PC-3 (cell line): ENCODE results near the gene CRB3. TPM values are rescaled to one million over a fixed set of nuclear protein-coding genes. Genes with fewer than 3 reads are reported as not detected.

Experiments used
- ATAC-seq: fragments of 200-7000 bp; cut with Tn5 transposase; 2 replicates; pipeline ENCODE4 v1.9.1; 2020; ENCODE audit warnings: mild to moderate bottlenecking, moderate library complexity
- BruUV-seq: library from RNA; stranded (reverse); fragments of 400-500 nt; replicated peaks from 2 replicates; lab custom pipeline; 2021; lab: Mats Ljungman, UMichigan
- CTCF ChIA-PET: fragments of 300-600 bp; sonication (Branson Sonifier 250); formaldehyde crosslinking; loops from one replicate; lab custom pipeline; 2022; ENCODE audit warnings: antibody characterized with exemption; lab: Charles Lee
- POLR2A ChIA-PET: fragments of 300-600 bp; sonication (Branson Sonifier 250); formaldehyde crosslinking; loops from one replicate; lab custom pipeline; 2022; ENCODE audit warnings: antibody characterized with exemption; ENCODE audit not compliant: unreplicated experiment; lab: Charles Lee
- DNase-seq: peaks from one replicate; pipeline ENCODE4 v3.0.0-alpha.2; 2015
- H2AFZ ChIP-seq: fragments of 300-600 bp; sonication (generic); 2 replicates; pipeline ENCODE4 v1.6.0; 2016; ENCODE audit warnings: antibody characterized with exemption, low read length
- H3F3A ChIP-seq: fragments of 300-600 bp; sonication (generic); one replicate; pipeline ENCODE4 v1.6.0; 2017; ENCODE audit warnings: antibody characterized with exemption, low read length, control low read depth, mild to moderate bottlenecking; ENCODE audit not compliant: unreplicated experiment
- H3K27ac ChIP-seq: fragments of 300-600 bp; sonication (generic); 2 replicates; pipeline ENCODE4 v1.5.1; 2016; ENCODE audit warnings: mild to moderate bottlenecking, low read length
- H3K27me3 ChIP-seq: fragments of 300-600 bp; sonication (generic); 2 replicates; pipeline ENCODE4 v1.6.1; 2016; ENCODE audit warnings: low read length, mixed read lengths
- H3K36me3 ChIP-seq: fragments of 300-600 bp; sonication (generic); 2 replicates; pipeline ENCODE4 v1.6.1; 2016; ENCODE audit warnings: low read depth, mixed run types, low read length, mixed read lengths
- H3K4me1 ChIP-seq: fragments of 300-600 bp; sonication (generic); 2 replicates; pipeline ENCODE4 v1.5.1; 2016; ENCODE audit warnings: low read length; ENCODE audit not compliant: insufficient read depth
- H3K4me2 ChIP-seq: fragments of 300-600 bp; sonication (generic); 2 replicates; pipeline ENCODE4 v1.6.0; 2016; ENCODE audit warnings: low read length
- H3K4me3 ChIP-seq: fragments of 300-600 bp; sonication (generic); 2 replicates; pipeline ENCODE4 v1.5.1; 2016; ENCODE audit warnings: mild to moderate bottlenecking, low read length, mixed read lengths
- H3K79me2 ChIP-seq: fragments of 300-600 bp; sonication (generic); 2 replicates; pipeline ENCODE4 v1.6.1; 2017; ENCODE audit warnings: low read length, mixed read lengths
- H3K9ac ChIP-seq: fragments of 300-600 bp; sonication (generic); 2 replicates; pipeline ENCODE4 v1.6.0; 2016; ENCODE audit warnings: mild to moderate bottlenecking, low read length
- H3K9me2 ChIP-seq: fragments of 300-600 bp; sonication (generic); replicated peaks from 2 replicates; pipeline ENCODE4 v1.6.1; 2016; ENCODE audit warnings: mixed run types, low read length, mixed read lengths
- H3K9me3 ChIP-seq: fragments of 300-600 bp; sonication (generic); 2 replicates; pipeline ENCODE4 v1.6.1; 2016; ENCODE audit warnings: low read length, mixed read lengths
- H4K20me1 ChIP-seq: fragments of 300-600 bp; sonication (generic); 2 replicates; pipeline ENCODE4 v1.6.1; 2016; ENCODE audit warnings: low read length, mixed read lengths
- EZH2 ChIP-seq: fragments of 300-600 bp; sonication (generic); IDR thresholded peaks from one replicate; pipeline ENCODE4 v1.6.1; 2017; ENCODE audit warnings: antibody characterized with exemption, mild to moderate bottlenecking, low read length; ENCODE audit not compliant: unreplicated experiment
- EZH2phosphoT487 ChIP-seq: fragments of 300-600 bp; sonication (generic); IDR thresholded peaks from 2 replicates; pipeline ENCODE4 v1.6.1; 2018; ENCODE audit warnings: mild to moderate bottlenecking, antibody characterized with exemption, low read length, borderline replicate concordance
- intact Hi-C: fragments of 100-400 bp; cut with micrococcal nuclease; formaldehyde crosslinking; loops from 2 replicates; pipeline ENCODE4 v1.9.0; 2023
- total RNA-seq: library from RNA; depleted of rRNA; stranded (reverse); fragments of >200 nt; gene quantifications from 2 replicates; pipeline ENCODE4 v1.2.3, GENCODE V29; 2014
- TF ChIP-seq, protein P1 (sequence below): fragments of 300-600 bp; sonication (generic); conservative IDR thresholded peaks from 2 replicates; pipeline ENCODE4 v1.5.1; 2017; ENCODE audit warnings: antibody characterized with exemption, low read depth, mild to moderate bottlenecking, low read length

Gene CRB3
- total RNA-seq, 1 experiment from 2014 or later, result 71.3 TPM

DNA sequence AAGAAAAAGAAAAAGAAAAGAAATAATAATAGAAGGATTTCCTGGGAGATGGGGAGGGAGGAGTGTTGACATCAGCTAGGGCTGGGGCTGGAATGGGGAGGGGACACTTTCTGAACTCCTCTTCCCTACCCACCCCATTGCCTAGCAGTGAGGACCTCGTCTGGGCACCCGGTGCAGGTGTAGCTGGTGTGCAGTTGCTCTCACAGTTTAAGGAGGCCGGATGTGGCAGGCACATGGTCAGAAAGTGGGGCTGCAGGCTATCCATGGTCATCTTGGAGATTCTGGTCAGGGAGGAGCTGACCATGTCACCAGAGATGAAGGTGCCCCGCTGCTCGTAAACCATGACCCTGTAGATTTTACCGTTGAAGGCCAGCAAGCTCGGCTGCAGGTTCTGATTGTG, 46.5 kb downstream of the CRB3 start:
- POLR2A ChIA-PET, result no interaction called here
- no peak overlapping the region for H3K9ac ChIP-seq
- no peak overlapping the region for H3K4me3 ChIP-seq
- no peaks in the 10 kb centered on the region for H3K4me1 ChIP-seq
- no peak overlapping the region for H2AFZ ChIP-seq
- no peaks in the 10 kb centered on the region for H4K20me1 ChIP-seq
- no peak for ATAC-seq
- CTCF ChIA-PET, result no interaction called here
- H3F3A ChIP-seq, result no peaks in the 10 kb centered on the region
- no peaks in the 10 kb centered on the region for H3K27me3 ChIP-seq
- H3K36me3 ChIP-seq, result no peaks in the 10 kb centered on the region
- no peaks in the 10 kb centered on the region for H3K9me2 ChIP-seq
- BruUV-seq, result no TSS peak
- intact Hi-C loops, result no loop called here
- no peak for DNase-seq
- no peaks in the 10 kb centered on the region for H3K79me2 ChIP-seq
- H3K4me2 ChIP-seq, result no peak overlapping the region
- TF ChIP-seq, protein P1, sequence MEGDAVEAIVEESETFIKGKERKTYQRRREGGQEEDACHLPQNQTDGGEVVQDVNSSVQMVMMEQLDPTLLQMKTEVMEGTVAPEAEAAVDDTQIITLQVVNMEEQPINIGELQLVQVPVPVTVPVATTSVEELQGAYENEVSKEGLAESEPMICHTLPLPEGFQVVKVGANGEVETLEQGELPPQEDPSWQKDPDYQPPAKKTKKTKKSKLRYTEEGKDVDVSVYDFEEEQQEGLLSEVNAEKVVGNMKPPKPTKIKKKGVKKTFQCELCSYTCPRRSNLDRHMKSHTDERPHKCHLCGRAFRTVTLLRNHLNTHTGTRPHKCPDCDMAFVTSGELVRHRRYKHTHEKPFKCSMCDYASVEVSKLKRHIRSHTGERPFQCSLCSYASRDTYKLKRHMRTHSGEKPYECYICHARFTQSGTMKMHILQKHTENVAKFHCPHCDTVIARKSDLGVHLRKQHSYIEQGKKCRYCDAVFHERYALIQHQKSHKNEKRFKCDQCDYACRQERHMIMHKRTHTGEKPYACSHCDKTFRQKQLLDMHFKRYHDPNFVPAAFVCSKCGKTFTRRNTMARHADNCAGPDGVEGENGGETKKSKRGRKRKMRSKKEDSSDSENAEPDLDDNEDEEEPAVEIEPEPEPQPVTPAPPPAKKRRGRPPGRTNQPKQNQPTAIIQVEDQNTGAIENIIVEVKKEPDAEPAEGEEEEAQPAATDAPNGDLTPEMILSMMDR, result no peak
- TF ChIP-seq EZH2, result no peak
- TF ChIP-seq EZH2phosphoT487, result no peak
- no peaks in the 10 kb centered on the region for H3K9me3 ChIP-seq
- H3K27ac ChIP-seq, result no peak overlapping the region

DNA sequence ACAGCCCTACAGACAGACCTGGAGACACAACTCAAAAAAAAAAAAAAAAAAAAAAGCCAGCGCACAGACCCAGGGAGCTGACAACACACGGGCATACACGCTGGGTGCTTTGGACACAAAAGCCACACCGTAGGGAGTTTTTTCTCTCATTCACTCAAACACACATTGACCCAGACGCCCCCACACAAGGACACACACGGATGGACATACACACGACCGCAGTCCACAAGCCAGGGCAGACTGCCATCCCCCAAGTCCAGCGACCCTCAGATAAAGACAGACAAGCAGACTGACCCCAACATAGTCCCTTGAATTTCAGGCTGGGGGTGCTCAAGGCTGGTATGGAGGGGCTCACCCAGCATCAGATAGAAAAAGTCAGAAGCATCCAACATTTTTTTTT, 50.0 kb downstream of the CRB3 start:
- no peaks in the 10 kb centered on the region for H3K36me3 ChIP-seq
- H3K4me3 ChIP-seq, result no peak overlapping the region
- CTCF ChIA-PET, result interaction anchor here (0.6 kb wide), 1 partner anchor 118 kb away, joined by 3 read pairs; no protein-coding TSS in a partner anchor
- peaks cover 9% of the 10 kb centered on the region for H3K4me1 ChIP-seq
- intact Hi-C loops, result no loop called here
- H3K4me2 ChIP-seq, result no peak overlapping the region
- H4K20me1 ChIP-seq, result no peaks in the 10 kb centered on the region
- ATAC-seq (no peak), DNase-seq (no peak)
- no peak overlapping the region for H2AFZ ChIP-seq
- no peaks in the 10 kb centered on the region for H3F3A ChIP-seq
- POLR2A ChIA-PET, result no interaction called here
- H3K27ac ChIP-seq, result no peak overlapping the region
- H3K9me2 ChIP-seq, result no peaks in the 10 kb centered on the region
- TF ChIP-seq EZH2phosphoT487, result no peak
- no peak for TF ChIP-seq EZH2
- TF ChIP-seq, protein P1, result no peak
- H3K79me2 ChIP-seq, result no peaks in the 10 kb centered on the region
- H3K27me3 ChIP-seq, result no peaks in the 10 kb centered on the region
- no peak overlapping the region for H3K9ac ChIP-seq
- H3K9me3 ChIP-seq, result no peaks in the 10 kb centered on the region
- no TSS peak for BruUV-seq

DNA sequence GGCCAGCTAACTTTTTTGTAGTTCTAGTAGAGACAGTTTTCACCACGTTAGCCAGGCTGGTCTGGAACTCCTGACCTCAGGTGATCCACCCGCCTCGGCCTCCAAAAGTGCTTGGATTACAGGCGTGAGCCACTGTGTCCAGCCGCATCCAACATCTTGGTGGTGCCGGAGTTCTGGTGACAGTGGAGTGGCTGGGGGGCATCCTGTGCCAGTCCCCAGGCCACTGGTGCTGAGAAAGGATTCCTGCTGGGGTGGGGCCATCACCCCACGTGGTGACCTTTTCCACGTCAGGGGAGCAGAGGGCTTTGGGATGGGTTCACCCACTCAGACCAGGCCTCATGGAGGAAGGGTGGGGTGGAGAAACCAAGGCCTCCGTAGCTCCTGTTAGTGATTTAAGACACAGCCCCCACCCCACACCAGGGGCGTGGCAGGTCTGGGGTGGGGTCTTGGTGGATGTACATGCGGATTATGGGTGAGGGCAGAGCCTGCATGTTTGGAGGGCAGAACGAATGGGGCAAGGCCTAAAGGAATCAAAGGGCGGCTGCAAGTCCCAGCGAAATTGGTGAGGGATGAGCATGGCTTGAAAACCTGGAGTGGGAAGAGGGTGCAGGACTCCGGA, 51.0 kb downstream of the CRB3 start:
- no TSS peak for BruUV-seq
- intact Hi-C loops, result no loop called here
- Histone ChIP-seq H3K4me1 (peaks cover 15% of the 10 kb centered on the region), H3K36me3 (no peaks in the 10 kb centered on the region), H3K4me3 (no peak overlapping the region), H3K4me2 (no peak overlapping the region), H3K27ac (no peak overlapping the region), H3K79me2 (no peaks in the 10 kb centered on the region), H3K9me3 (no peaks in the 10 kb centered on the region), H2AFZ (no peak overlapping the region), H4K20me1 (no peaks in the 10 kb centered on the region), H3K27me3 (no peaks in the 10 kb centered on the region), H3F3A (no peaks in the 10 kb centered on the region), H3K9ac (no peak overlapping the region), H3K9me2 (no peaks in the 10 kb centered on the region)
- TF ChIP-seq, protein P1, result no peak
- TF ChIP-seq EZH2phosphoT487 (no peak), EZH2 (no peak)
- ChIA-PET POLR2A (no interaction called here), CTCF (no interaction called here)
- DNase-seq, result no peak
- ATAC-seq, result no peak
